ENCODE data around the gene DLGAP1. TPM values are rescaled to one million over a fixed set of nuclear protein-coding genes. Genes with fewer than 3 reads are reported as not detected.

DLGAP1 gene
- total and polyA plus RNA-seq, 2 of the 8 experiments (the other 6 are each of a cell fraction or from before 2014, with no cell fraction given) = 11.8 to 16.9 TPM

GRCh38 chr18:3993941-3994687, 461.0 kb downstream of the DLGAP1 start (continued):
- TF ChIP-seq CHD7 (IDR thresholded peaks at IDR 0.05; ENCODE audit: insufficient replicate concordance, low read length) (no peak), SP1 (IDR thresholded peaks at IDR 0.05; ENCODE audit: low read depth, low read length) (no peak), EP300 (IDR thresholded peaks at IDR 0.05; ENCODE audit: borderline replicate concordance in 1 of 2, low read depth in 2 of 2, low read length in 2 of 2) (no peak), CHD2 (IDR thresholded peaks at IDR 0.05; ENCODE audit: low read length) (no peak), BACH1 (IDR thresholded peaks at IDR 0.05; ENCODE audit: low read length) (no peak), KDM5A (IDR thresholded peaks at IDR 0.05; ENCODE audit: low read length) (no peak), JUN (IDR thresholded peaks at IDR 0.05; ENCODE audit: low read depth, low read length) (no peak), TAF1 (IDR thresholded peaks at IDR 0.05; ENCODE audit: low read depth, low read length) (no peak), EZH2 (IDR thresholded peaks at IDR 0.05; ENCODE audit: low read depth, low read length, severe bottlenecking) (no peak)
